Endodermal cell (in vitro differentiated cells): Measurements from ENCODE around the gene PCDHGA8. TPM values are rescaled to one million over a fixed set of nuclear protein-coding genes. Genes with fewer than 3 reads are reported as not detected.

Source experiments
- DNase-seq: peaks from one replicate; pipeline ENCODE4 v3.0.0-alpha.2; 2017
- H3K27ac ChIP-seq: 2 replicates; pipeline ENCODE4 v1.5.1; 2013; ENCODE audit warnings: mild to moderate bottlenecking, low read depth, low read length, moderate library complexity
- H3K27me3 ChIP-seq: 2 replicates; pipeline ENCODE4 v1.6.1; 2013; ENCODE audit warnings: mild to moderate bottlenecking, low read length, moderate library complexity; ENCODE audit not compliant: insufficient read depth, control insufficient read depth, poor library complexity, severe bottlenecking
- H3K36me3 ChIP-seq: 2 replicates; pipeline ENCODE4 v1.7.0; 2013; ENCODE audit warnings: mild to moderate bottlenecking, low read length, moderate library complexity; ENCODE audit not compliant: control insufficient read depth, insufficient read depth
- H3K4me1 ChIP-seq: one replicate; pipeline ENCODE4 v1.7.0; 2013; ENCODE audit warnings: low read length; ENCODE audit not compliant: control insufficient read depth, insufficient read depth
- H3K4me3 ChIP-seq: 2 replicates; pipeline ENCODE4 v1.5.1; 2013; ENCODE audit warnings: mild to moderate bottlenecking, low read length, moderate library complexity
- H3K9ac ChIP-seq: 2 replicates; pipeline ENCODE4 v1.6.1; 2013; ENCODE audit warnings: mild to moderate bottlenecking, low read length, moderate library complexity; ENCODE audit not compliant: poor library complexity, severe bottlenecking; ENCODE audit errors: extremely low read depth
- H3K9me3 ChIP-seq: 2 replicates; pipeline ENCODE4 v1.6.1; 2013; ENCODE audit warnings: mild to moderate bottlenecking, low read length, moderate library complexity; ENCODE audit not compliant: control insufficient read depth
- H3K27ac Mint-ChIP-seq: 2 replicates; pipeline ENCODE4 v1.8.0; 2020; ENCODE audit warnings: mixed read lengths
- H3K27me3 Mint-ChIP-seq: 2 replicates; pipeline ENCODE4 v1.8.0; 2021; ENCODE audit warnings: mild to moderate bottlenecking, mixed read lengths; ENCODE audit not compliant: insufficient read depth
- H3K36me3 Mint-ChIP-seq: 2 replicates; pipeline ENCODE4 v1.8.0; 2020; ENCODE audit warnings: low read depth, mixed read lengths
- H3K4me1 Mint-ChIP-seq: 2 replicates; pipeline ENCODE4 v1.8.0; 2020; ENCODE audit warnings: mixed read lengths
- H3K4me3 Mint-ChIP-seq: 2 replicates; pipeline ENCODE4 v1.8.0; 2020; ENCODE audit warnings: mild to moderate bottlenecking, moderate library complexity, mixed read lengths
- H3K9me3 Mint-ChIP-seq: 2 replicates; pipeline ENCODE4 v1.8.0; 2020; ENCODE audit warnings: mild to moderate bottlenecking, mixed read lengths
- WGBS, 2 experiments: methylation state at CpG; one replicate each; pipeline versions ENCODE4 v1.1.5 to v1.1.7; 2013; ENCODE audit warnings: missing lambda C conversion rate in 2 of 2, mixed read lengths in 1 of 2; ENCODE audit not compliant: insufficient coverage in 1 of 2, insufficient read length in 1 of 2; 5-methylcytosine and 5-hydroxymethylcytosine counted together
- total RNA-seq, 2 donors: library from RNA; stranded (reverse); fragmentation: NEBNext Ultra II Directional in 1 of 2; extraction: Animal tissue kit (Norgen Biotek cat#: 25700) in 1 of 2; gene quantifications; 2 replicates in 1 of 2; 3 replicates in 1 of 2; pipeline ENCODE4 v1.2.1, GENCODE V29; 2021
- TF ChIP-seq, protein P1 (sequence below): fragments of 200-600 bp; sonication (generic); conservative IDR thresholded peaks from 2 replicates; pipeline ENCODE4 v1.5.0; 2021; ENCODE audit warnings: antibody characterized with exemption, mild to moderate bottlenecking

PCDHGA8 gene
- total RNA-seq, 2 donors from 2014 or later, result 1.1 to 3.0 TPM

DNA sequence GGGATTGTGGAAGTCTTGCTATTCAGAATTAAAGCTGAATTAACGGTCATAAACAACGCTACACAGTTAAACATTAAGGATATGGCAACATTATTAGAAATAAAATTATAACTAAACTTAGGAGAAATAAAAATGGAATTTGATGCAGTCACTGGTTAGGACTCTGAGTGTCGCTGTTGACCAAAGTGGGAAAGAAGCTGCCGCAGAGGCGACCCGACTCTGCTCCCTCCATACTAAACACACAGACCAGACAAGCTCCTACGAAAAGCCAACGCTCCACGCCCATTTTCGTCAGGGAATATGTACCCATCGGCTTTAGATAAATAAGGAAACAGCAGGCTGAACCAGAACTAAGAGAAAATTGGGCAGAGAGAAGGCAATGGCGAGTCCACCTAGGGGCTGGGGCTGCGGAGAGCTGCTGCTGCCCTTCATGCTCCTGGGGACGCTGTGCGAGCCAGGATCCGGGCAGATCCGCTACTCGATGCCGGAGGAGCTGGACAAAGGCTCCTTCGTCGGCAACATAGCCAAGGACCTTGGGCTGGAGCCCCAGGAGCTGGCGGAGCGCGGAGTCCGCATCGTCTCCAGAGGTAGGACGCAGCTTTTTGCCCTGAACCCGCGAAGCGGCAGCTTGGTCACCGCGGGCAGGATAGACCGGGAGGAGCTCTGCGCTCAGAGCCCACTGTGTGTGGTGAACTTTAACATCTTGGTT lies 28.3 kb upstream of the PCDHGA8 start, which contains the start of gene PCDHGA5:
Gene PCDHGA5, plus strand, starts transcription at position 211 of the 709 bp plus-strand sequence. Its CDS starts 169 bp downstream, at position 380.
- Histone ChIP-seq H3K9ac (no peak within 1 kb of the TSS), H3K4me1 (no peaks in the 10 kb centered on the region), H3K27me3 (no peaks in the 10 kb centered on the region), H3K9me3 (peaks cover 47% of the 10 kb centered on the region), H3K27ac (no peak within 1 kb of the TSS), H3K4me3 (no peak within 1 kb of the TSS), H3K36me3 (no peaks in the 10 kb centered on the region)
- Mint-ChIP-seq H3K4me1 (no peaks in the 10 kb centered on the region), H3K36me3 (peaks cover 50% of the 10 kb centered on the region), H3K4me3 (no peak within 1 kb of the TSS), H3K27me3 (no peaks in the 10 kb centered on the region), H3K9me3 (peaks cover 68% of the 10 kb centered on the region), H3K27ac (no peak within 1 kb of the TSS)
- no peak for DNase-seq
- WGBS, 2 experiments, result 96% methylated on average over 28 to 33 of the region's 34 CpGs
- TF ChIP-seq, protein P1, sequence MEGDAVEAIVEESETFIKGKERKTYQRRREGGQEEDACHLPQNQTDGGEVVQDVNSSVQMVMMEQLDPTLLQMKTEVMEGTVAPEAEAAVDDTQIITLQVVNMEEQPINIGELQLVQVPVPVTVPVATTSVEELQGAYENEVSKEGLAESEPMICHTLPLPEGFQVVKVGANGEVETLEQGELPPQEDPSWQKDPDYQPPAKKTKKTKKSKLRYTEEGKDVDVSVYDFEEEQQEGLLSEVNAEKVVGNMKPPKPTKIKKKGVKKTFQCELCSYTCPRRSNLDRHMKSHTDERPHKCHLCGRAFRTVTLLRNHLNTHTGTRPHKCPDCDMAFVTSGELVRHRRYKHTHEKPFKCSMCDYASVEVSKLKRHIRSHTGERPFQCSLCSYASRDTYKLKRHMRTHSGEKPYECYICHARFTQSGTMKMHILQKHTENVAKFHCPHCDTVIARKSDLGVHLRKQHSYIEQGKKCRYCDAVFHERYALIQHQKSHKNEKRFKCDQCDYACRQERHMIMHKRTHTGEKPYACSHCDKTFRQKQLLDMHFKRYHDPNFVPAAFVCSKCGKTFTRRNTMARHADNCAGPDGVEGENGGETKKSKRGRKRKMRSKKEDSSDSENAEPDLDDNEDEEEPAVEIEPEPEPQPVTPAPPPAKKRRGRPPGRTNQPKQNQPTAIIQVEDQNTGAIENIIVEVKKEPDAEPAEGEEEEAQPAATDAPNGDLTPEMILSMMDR, result no peak

DNA sequence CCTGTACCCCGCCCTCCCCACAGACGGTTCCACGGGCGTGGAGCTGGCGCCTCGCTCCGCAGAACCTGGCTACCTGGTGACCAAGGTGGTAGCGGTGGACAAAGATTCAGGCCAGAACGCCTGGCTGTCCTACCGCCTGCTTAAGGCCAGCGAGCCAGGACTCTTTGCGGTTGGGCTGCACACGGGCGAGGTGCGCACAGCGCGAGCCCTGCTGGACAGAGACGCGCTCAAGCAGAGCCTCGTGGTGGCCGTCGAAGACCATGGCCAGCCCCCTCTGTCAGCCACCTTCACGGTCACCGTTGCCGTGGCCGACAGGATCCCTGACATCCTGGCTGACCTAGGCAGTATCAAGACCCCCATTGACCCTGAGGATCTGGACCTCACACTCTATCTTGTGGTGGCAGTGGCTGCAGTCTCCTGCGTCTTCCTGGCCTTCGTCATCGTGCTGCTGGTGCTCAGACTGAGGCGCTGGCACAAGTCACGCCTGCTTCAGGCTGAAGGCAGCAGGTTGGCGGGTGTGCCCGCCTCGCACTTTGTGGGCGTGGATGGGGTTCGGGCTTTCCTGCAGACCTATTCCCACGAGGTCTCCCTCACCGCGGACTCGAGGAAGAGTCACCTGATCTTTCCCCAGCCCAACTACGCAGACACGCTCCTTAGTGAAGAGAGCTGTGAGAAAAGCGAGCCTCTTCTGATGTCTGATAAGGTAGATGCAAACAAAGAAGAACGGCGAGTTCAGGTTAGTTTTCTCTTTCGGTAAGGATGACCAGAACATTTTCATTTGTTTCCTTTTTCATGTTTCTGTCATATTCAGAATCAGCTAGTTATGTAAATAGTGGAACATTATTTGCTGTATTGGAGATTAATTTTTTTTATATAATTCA lies 26.2 kb upstream of the PCDHGA8 start:
- H3K4me1 ChIP-seq, result no peaks in the 10 kb centered on the region
- no peak for DNase-seq
- H3K27me3 ChIP-seq, result no peaks in the 10 kb centered on the region
- peaks cover 68% of the 10 kb centered on the region for H3K9me3 Mint-ChIP-seq
- no peak overlapping the region for H3K4me3 Mint-ChIP-seq
- WGBS, 2 experiments, result 96% methylated on average over 43 to 46 of the region's 46 CpGs
- no peak overlapping the region for H3K27ac Mint-ChIP-seq
- peaks cover 43% of the 10 kb centered on the region for H3K9me3 ChIP-seq
- no peaks in the 10 kb centered on the region for H3K36me3 ChIP-seq
- TF ChIP-seq, protein P1, result no peak
- no peak overlapping the region for H3K27ac ChIP-seq
- H3K27me3 Mint-ChIP-seq, result no peaks in the 10 kb centered on the region
- no peak overlapping the region for H3K4me3 ChIP-seq
- H3K4me1 Mint-ChIP-seq, result no peaks in the 10 kb centered on the region
- H3K9ac ChIP-seq, result no peak overlapping the region
- H3K36me3 Mint-ChIP-seq, result peaks cover 47% of the 10 kb centered on the region

DNA sequence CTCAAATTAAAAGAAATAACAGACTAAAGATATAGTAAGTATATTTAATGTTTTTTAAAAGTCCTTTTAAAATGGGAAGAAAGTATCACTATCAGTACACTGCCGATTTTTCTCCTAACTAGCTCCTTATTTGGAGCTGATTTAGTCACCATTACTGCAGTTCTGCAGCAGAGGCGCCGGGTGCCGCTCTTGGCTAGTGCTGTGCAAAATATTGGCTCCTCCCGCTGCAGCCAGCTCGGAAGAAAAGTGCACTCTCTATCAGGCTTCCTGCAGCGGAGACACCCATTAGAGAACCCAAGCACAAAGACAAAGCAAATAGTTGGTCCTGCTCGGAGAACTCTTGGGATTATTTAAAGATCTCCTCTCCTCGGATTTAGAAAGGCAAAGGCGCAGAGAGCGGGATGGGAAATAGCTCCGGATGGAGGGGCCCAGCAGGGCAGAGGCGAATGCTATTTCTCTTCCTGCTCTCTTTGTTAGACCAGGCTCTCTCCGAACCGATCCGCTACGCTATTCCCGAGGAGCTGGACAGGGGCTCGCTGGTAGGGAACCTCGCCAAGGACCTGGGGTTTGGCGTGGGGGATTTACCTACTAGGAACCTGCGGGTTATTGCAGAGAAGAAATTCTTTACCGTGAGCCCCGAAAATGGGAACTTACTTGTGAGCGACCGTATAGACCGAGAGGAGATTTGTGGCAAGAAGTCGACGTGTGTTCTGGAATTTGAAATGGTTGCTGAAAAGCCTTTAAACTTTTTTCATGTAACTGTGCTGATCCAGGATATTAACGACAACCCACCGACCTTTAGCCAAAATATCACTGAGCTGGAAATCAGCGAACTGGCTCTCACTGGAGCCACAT lies 22.2 kb upstream of the PCDHGA8 start, which contains the start of gene PCDHGB3:
Gene PCDHGB3, plus strand, starts transcription at position 249 of the 855 bp plus-strand sequence. Its CDS starts 153 bp downstream, at position 402.
- H3K4me3 ChIP-seq, result no peak within 1 kb of the TSS
- TF ChIP-seq, protein P1, result peak; percentile 63
- H3K4me1 Mint-ChIP-seq, result no peaks in the 10 kb centered on the region
- H3K36me3 Mint-ChIP-seq, result peaks cover 44% of the 10 kb centered on the region
- H3K27me3 Mint-ChIP-seq, result no peaks in the 10 kb centered on the region
- H3K9me3 ChIP-seq, result peaks cover 51% of the 10 kb centered on the region
- H3K4me3 Mint-ChIP-seq, result peak within 1 kb of the TSS; percentile 40
- H3K36me3 ChIP-seq, result no peaks in the 10 kb centered on the region
- no peaks in the 10 kb centered on the region for H3K4me1 ChIP-seq
- WGBS, 2 experiments, result 94 to 95% methylated on average over 32 of the region's 32 CpGs
- H3K27ac ChIP-seq, result no peak within 1 kb of the TSS
- no peak within 1 kb of the TSS for H3K9ac ChIP-seq
- H3K9me3 Mint-ChIP-seq, result peaks cover 62% of the 10 kb centered on the region
- no peaks in the 10 kb centered on the region for H3K27me3 ChIP-seq
- no peak within 1 kb of the TSS for H3K27ac Mint-ChIP-seq
- DNase-seq, result no peak
